Bronchial epithelial cell (primary cell): ENCODE results near the gene SMC4. TPM values are rescaled to one million over a fixed set of nuclear protein-coding genes. Genes with fewer than 3 reads are reported as not detected.

Experiments
- DNase-seq: peaks from one replicate; pipeline ENCODE4 v3.0.0-alpha.2; 2010; ENCODE audit warnings: low read depth
- FAIRE-seq: peaks from 2 replicates; lab custom pipeline; 2011; peaks lifted over from hg19 to GRCh38; lab: Jason Lieb, UNC
- H3K27me3 ChIP-seq: 2 replicates; pipeline ENCODE4 v1.5.1; 2011; ENCODE audit warnings: low read length; ENCODE audit not compliant: control insufficient read depth, insufficient read depth
- H3K36me3 ChIP-seq: 2 replicates; pipeline ENCODE4 v1.5.1; 2011; ENCODE audit warnings: low read length; ENCODE audit not compliant: control insufficient read depth, insufficient read depth
- H3K4me3 ChIP-seq: 2 replicates; pipeline ENCODE4 v1.5.1; 2011; ENCODE audit warnings: mild to moderate bottlenecking, low read depth, low read length, control low read depth
- CTCF ChIP-seq: IDR thresholded peaks from 2 replicates; pipeline ENCODE4 v1.5.1; 2011; ENCODE audit warnings: mild to moderate bottlenecking, moderate library complexity, low read length, control low read depth, inconsistent platforms; ENCODE audit not compliant: insufficient read depth, severe bottlenecking
- total RNA-seq: library from RNA; depleted of rRNA; stranded (reverse); fragments of >200 nt; gene quantifications from 2 replicates; pipeline ENCODE4 v1.2.1, GENCODE V29; 2014

The SMC4 gene
- total RNA-seq, 1 donor from 2014 or later: 12.1 TPM

- H3K27me3 ChIP-seq: no peaks in the 10 kb centered on the region
- H3K36me3 ChIP-seq: no peaks in the 10 kb centered on the region
- DNase-seq (no peak), FAIRE-seq (no peak)
- H3K4me3 ChIP-seq: no peak overlapping the region
- TF ChIP-seq CTCF: no peak
Observed at GRCh38 chr3:160390565-160391138, 8.8 kb upstream of the SMC4 start.

- H3K27me3 ChIP-seq: no peaks in the 10 kb centered on the region
- no peak overlapping the region for H3K4me3 ChIP-seq
- FAIRE-seq (no peak), DNase-seq (no peak)
- TF ChIP-seq CTCF: no peak
- H3K36me3 ChIP-seq: no peaks in the 10 kb centered on the region
Observed at GRCh38 chr3:160392798-160393197, 6.7 kb upstream of the SMC4 start.

GRCh38 chr3:160393346-160394008 is 6.0 kb upstream of the SMC4 start:
- no peak overlapping the region for H3K4me3 ChIP-seq
- no peak for TF ChIP-seq CTCF
- FAIRE-seq: no peak
- DNase-seq: no peak
- H3K36me3 ChIP-seq: no peaks in the 10 kb centered on the region
- no peaks in the 10 kb centered on the region for H3K27me3 ChIP-seq

GRCh38 chr3:160394009-160394392 is 5.4 kb upstream of the SMC4 start:
- no peak for TF ChIP-seq CTCF
- Histone ChIP-seq H3K27me3 (no peaks in the 10 kb centered on the region), H3K4me3 (no peak overlapping the region), H3K36me3 (no peaks in the 10 kb centered on the region)
- no peak for DNase-seq
- FAIRE-seq: no peak

GRCh38 chr3:160395297-160395696 is 4.2 kb upstream of the SMC4 start:
- Histone ChIP-seq H3K4me3 (no peak overlapping the region), H3K36me3 (no peaks in the 10 kb centered on the region), H3K27me3 (no peaks in the 10 kb centered on the region)
- no peak for FAIRE-seq
- no peak for DNase-seq
- no peak for TF ChIP-seq CTCF

- no peaks in the 10 kb centered on the region for H3K36me3 ChIP-seq
- peak overlapping the region; percentile 56 for H3K4me3 ChIP-seq
- TF ChIP-seq CTCF: no peak
- no peaks in the 10 kb centered on the region for H3K27me3 ChIP-seq
- FAIRE-seq: no peak
- no peak for DNase-seq
Observed at GRCh38 chr3:160398820-160399124, 678 bp upstream of the SMC4 start.
